Stomach (tissue), 4 donors: Measurements from ENCODE around the gene ARFGAP3.

Source experiments
- EP300 ChIP-seq: sonication (generic); formaldehyde crosslinking; IDR thresholded peaks from one replicate; pipeline ENCODE4 v1.6.1; 2017; ENCODE audit warnings: antibody characterized with exemption
- POLR2A ChIP-seq, 4 donors: fragments of 450-650 bp; IDR thresholded peaks; one replicate each; pipeline ENCODE4 v1.6.1; 2016; ENCODE audit warnings: antibody characterized with exemption in 4 of 4, control low read depth in 2 of 4, mild to moderate bottlenecking in 1 of 4, moderate library complexity in 1 of 4
- POLR2AphosphoS5 ChIP-seq, 3 donors: sonication (generic); formaldehyde crosslinking; IDR thresholded peaks; one replicate each; pipeline ENCODE4 v1.6.1; 2016; ENCODE audit warnings: antibody characterized with exemption in 3 of 3
- TF ChIP-seq, protein P1 (sequence below), 7 experiments: fragments of 450-650 bp in 4 of 7; fragments of 200-600 bp in 3 of 7; sonication (generic) in 3 of 7; IDR thresholded peaks; one replicate each; pipeline ENCODE4 v1.5.1; 2016 to 2019; ENCODE audit warnings: antibody characterized with exemption in 7 of 7, control low read depth in 2 of 7, mild to moderate bottlenecking in 1 of 7

DNA sequence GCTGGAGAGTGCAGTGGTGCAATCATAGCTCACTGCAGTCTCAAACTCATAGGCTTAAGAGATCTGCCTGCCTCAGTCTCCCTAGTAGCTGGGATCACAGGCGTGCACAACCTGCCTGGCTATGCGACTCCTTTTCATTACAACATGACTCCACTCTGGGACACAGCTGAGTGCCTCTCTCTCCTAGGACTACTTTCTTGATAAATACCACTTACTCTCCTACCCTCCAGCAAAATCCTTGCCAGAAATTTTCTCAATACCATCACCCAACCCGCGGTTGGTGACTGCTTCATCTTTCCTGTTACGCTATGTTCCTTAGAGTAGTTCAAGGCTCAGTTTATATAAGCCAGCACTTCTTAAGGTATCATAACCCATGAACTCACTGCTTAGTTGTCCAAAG lies 26.9 kb downstream of the ARFGAP3 start:
- TF ChIP-seq, protein P1, sequence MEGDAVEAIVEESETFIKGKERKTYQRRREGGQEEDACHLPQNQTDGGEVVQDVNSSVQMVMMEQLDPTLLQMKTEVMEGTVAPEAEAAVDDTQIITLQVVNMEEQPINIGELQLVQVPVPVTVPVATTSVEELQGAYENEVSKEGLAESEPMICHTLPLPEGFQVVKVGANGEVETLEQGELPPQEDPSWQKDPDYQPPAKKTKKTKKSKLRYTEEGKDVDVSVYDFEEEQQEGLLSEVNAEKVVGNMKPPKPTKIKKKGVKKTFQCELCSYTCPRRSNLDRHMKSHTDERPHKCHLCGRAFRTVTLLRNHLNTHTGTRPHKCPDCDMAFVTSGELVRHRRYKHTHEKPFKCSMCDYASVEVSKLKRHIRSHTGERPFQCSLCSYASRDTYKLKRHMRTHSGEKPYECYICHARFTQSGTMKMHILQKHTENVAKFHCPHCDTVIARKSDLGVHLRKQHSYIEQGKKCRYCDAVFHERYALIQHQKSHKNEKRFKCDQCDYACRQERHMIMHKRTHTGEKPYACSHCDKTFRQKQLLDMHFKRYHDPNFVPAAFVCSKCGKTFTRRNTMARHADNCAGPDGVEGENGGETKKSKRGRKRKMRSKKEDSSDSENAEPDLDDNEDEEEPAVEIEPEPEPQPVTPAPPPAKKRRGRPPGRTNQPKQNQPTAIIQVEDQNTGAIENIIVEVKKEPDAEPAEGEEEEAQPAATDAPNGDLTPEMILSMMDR (IDR thresholded peaks at IDR 0.05) = no peak
- TF ChIP-seq POLR2A (IDR thresholded peaks at IDR 0.05) = no peak
- TF ChIP-seq POLR2AphosphoS5 (IDR thresholded peaks at IDR 0.05) = no peak
- no peak for TF ChIP-seq EP300
